ENCODE measurements around the gene PAQR9. TPM values are rescaled to one million over a fixed set of nuclear protein-coding genes. Genes with fewer than 3 reads are reported as not detected.
A peak's percentile ranks its signal among the peaks of the same experiment; 100 is the strongest.

PAQR9 gene
- total RNA-seq, 2 donors from 2014 or later: not detected

DNA sequence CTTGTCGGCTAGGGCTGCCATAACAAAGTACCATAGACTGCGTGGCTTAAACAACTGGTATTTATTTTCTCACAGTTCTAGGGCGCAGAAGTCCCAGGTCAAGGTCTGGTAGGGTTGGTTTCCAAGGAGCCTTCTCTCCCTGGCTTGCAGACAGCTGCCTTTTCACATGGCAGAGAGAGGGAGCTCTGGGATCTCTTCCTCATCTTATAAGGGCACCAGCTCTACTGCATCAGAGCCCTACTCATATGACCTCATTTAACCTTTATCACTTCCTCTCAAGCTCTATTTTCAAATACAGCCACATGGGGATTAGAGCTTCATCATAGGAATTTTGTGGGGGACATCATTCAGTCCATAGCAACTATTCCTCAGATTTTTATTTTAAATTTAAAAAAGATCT, 17.6 kb upstream of the PAQR9 start:
- Histone ChIP-seq H3K27me3 (no peaks in the 10 kb centered on the region), H3K9ac (ENCODE audit: low read depth in 2 of 2, low read length in 2 of 2) (no peak overlapping the region), H3K36me3 (no peaks in the 10 kb centered on the region), H3K9me3 (no peaks in the 10 kb centered on the region), H3K4me1 (no peaks in the 10 kb centered on the region), H3K27ac (no peak overlapping the region), H3K4me3 (no peak overlapping the region)
- no peak for DNase-seq
- intact Hi-C loops (cut with DNase I): loop anchor here (10.0 kb wide), 1 partner anchor 46 kb away; no protein-coding TSS in a partner anchor
- TF ChIP-seq, protein P1, sequence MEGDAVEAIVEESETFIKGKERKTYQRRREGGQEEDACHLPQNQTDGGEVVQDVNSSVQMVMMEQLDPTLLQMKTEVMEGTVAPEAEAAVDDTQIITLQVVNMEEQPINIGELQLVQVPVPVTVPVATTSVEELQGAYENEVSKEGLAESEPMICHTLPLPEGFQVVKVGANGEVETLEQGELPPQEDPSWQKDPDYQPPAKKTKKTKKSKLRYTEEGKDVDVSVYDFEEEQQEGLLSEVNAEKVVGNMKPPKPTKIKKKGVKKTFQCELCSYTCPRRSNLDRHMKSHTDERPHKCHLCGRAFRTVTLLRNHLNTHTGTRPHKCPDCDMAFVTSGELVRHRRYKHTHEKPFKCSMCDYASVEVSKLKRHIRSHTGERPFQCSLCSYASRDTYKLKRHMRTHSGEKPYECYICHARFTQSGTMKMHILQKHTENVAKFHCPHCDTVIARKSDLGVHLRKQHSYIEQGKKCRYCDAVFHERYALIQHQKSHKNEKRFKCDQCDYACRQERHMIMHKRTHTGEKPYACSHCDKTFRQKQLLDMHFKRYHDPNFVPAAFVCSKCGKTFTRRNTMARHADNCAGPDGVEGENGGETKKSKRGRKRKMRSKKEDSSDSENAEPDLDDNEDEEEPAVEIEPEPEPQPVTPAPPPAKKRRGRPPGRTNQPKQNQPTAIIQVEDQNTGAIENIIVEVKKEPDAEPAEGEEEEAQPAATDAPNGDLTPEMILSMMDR (IDR thresholded peaks at IDR 0.05): no peak

- Histone ChIP-seq H3K36me3 (no peaks in the 10 kb centered on the region), H3K4me1 (no peaks in the 10 kb centered on the region), H3K4me3 (no peak overlapping the region), H3K9me3 (no peaks in the 10 kb centered on the region), H3K9ac (ENCODE audit: low read depth in 2 of 2, low read length in 2 of 2) (no peak overlapping the region), H3K27me3 (no peaks in the 10 kb centered on the region), H3K27ac (no peak overlapping the region)
- no peak for DNase-seq
- TF ChIP-seq, protein P1 (IDR thresholded peaks at IDR 0.05): no peak
- intact Hi-C loops (cut with DNase I): no loop called here
Observed at GRCh38 chr3:142977399-142977728, 13.9 kb upstream of the PAQR9 start.

DNA sequence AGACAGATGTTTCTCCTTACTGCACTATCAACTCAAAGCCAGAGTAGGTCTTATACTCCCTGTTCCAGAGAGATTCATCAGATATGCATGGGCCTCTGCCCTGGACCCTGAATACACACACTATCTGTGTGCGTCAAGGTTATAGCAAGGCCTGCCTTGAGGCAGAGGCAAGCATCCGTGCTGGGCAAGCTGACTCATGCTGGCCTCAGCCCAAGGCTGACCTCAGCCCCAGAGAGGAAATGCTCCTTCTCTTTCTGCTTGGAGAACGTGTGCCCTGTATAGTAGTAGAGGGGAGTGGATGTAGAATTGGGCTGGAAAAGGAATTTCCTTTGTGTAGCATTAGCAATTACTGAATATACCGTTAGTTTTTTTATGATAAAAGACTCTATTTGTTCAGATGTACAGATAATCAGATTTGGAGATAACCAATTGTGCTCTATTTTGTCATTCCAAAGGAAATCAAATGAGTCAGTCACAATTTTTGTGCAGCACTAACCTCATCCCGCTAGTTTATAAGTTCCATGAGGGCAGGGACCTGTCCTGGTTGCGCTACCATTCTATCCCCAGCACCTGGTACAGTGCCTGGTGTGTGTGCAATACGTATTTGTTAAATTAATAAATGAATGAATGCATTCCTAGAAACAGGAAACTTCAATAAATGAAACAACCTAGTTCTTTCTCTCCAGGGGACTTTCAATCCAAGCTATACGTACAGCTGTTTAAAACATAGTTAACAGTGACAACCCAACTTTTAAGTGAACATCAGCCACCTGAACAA, 13.3 kb upstream of the PAQR9 start:
- no peaks in the 10 kb centered on the region for H3K4me1 ChIP-seq
- DNase-seq: peak; percentile 45
- TF ChIP-seq, protein P1 (IDR thresholded peaks at IDR 0.05): no peak
- H3K36me3 ChIP-seq: no peaks in the 10 kb centered on the region
- no peak overlapping the region for H3K9ac ChIP-seq (ENCODE audit: low read depth in 2 of 2, low read length in 2 of 2)
- H3K4me3 ChIP-seq: no peak overlapping the region
- no peak overlapping the region for H3K27ac ChIP-seq
- intact Hi-C loops (cut with DNase I): no loop called here
- no peaks in the 10 kb centered on the region for H3K9me3 ChIP-seq
- H3K27me3 ChIP-seq: no peaks in the 10 kb centered on the region

- Histone ChIP-seq H3K36me3 (no peaks in the 10 kb centered on the region), H3K4me3 (no peak overlapping the region), H3K9me3 (no peaks in the 10 kb centered on the region), H3K9ac (ENCODE audit: low read depth in 2 of 2, low read length in 2 of 2) (no peak overlapping the region), H3K4me1 (no peaks in the 10 kb centered on the region), H3K27ac (no peak overlapping the region), H3K27me3 (no peaks in the 10 kb centered on the region)
- TF ChIP-seq, protein P1 (IDR thresholded peaks at IDR 0.05): no peak
- intact Hi-C loops (cut with DNase I): no loop called here
- DNase-seq: no peak
Observed at GRCh38 chr3:142975316-142975995, 12.0 kb upstream of the PAQR9 start.

DNA sequence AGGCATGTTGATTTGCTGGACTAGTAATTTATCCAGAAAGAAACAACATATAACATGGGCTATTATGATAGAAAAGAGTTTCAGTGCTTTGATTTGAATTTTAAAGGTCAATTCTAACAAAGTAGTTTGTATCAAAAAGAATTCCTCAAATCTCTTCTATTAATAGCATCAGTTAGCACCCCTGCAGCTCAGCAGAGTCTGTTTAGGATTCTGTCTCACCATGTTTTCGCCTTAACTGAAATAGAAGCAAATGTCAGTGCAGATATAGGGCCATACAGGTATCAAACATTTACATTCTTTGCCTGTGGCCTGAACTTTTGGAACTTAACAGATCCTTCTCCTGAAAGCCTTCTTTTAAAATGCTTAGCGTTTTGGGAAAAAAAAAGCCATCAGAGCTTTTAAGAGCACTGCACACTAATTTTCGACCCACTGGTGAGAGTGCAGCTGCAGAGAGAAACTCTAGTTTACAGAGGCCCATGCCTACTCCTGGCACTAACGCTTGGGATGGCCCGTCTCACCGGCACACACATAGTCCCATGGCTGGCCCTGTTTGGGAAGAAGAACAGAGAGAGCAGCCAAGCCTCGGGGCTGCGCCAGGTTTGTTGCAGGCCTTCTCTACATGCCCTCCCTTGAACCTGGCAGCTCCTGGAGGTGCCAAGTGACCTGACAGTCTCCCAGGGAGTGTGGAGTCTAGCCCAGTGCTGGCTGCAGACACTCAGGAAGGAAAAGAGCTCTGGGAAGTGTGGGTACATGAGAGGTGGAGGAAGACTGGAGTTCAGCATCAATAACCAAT, 9.9 kb upstream of the PAQR9 start:
- Histone ChIP-seq H3K4me1 (no peaks in the 10 kb centered on the region), H3K4me3 (no peak overlapping the region), H3K36me3 (no peaks in the 10 kb centered on the region), H3K9ac (ENCODE audit: low read depth in 2 of 2, low read length in 2 of 2) (no peak overlapping the region), H3K27ac (no peak overlapping the region), H3K9me3 (no peaks in the 10 kb centered on the region), H3K27me3 (no peaks in the 10 kb centered on the region)
- DNase-seq: no peak
- intact Hi-C loops (cut with DNase I): no loop called here
- TF ChIP-seq, protein P1 (IDR thresholded peaks at IDR 0.05): no peak

All from colonic mucosa (tissue), 4 donors.